ENCODE data around the gene MTHFD1L.

The MTHFD1L gene

GRCh38 chr6:150937132-150937906, 71.8 kb downstream of the MTHFD1L start:
- DNase-seq = no peak

- DNase-seq = no peak
Measured at GRCh38 chr6:150939399-150939798, 73.9 kb downstream of the MTHFD1L start.

DNA sequence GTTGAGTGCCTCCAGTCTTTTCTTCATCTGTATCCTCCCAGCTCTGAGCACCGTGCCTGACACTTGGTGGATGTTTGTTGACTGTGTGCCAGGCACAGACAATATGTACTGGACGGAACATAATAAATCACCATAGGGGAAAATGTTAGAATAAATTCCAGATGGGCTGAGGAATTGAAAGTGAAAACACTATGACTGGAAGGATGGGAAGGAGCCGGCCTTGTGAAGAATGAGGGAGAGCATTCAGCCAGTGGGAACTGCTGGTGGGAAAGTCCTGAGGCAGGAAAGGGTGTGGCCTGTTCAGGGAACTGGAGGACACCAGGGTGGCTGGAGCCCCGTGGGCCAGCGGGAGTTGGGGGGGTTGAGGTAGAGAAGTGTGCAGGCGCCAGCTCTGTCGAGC, 75.4 kb downstream of the MTHFD1L start:
- no peak for DNase-seq

GRCh38 chr6:150949526-150949925, 84.0 kb downstream of the MTHFD1L start:
- DNase-seq = no peak

GRCh38 chr6:150953851-150954250, 88.3 kb downstream of the MTHFD1L start:
- DNase-seq = no peak

GRCh38 chr6:150959166-150959565, 93.7 kb downstream of the MTHFD1L start:
- no peak for DNase-seq

- DNase-seq = no peak
Measured at GRCh38 chr6:150962436-150962835, 96.9 kb downstream of the MTHFD1L start.

GRCh38 chr6:150964765-150965164, 99.3 kb downstream of the MTHFD1L start:
- no peak for DNase-seq

- DNase-seq = no peak
Measured at GRCh38 chr6:150966786-150967185, 101.3 kb downstream of the MTHFD1L start.

DNA sequence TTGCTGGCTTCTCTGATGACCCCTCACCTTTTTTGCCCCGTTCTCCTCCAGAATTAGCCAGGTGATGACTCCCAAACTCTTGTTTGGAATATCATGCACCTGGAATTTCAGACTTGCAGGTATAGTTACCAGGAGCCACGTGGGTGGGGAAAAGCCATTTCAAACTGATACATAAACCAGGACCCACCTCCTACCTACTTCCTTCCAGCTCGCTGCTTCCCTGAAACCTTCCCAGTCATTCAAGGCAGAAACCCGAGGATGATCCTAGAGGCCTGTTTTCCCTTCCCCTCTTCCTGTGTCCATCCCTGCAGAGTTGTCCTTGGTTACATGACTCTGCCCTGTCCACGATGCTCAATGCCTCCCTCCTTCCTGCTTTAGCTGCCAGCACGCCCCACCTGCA, 101.9 kb downstream of the MTHFD1L start:
- no peak for DNase-seq

- no peak for DNase-seq
Measured at GRCh38 chr6:150967910-150968309, 102.4 kb downstream of the MTHFD1L start.

DNA sequence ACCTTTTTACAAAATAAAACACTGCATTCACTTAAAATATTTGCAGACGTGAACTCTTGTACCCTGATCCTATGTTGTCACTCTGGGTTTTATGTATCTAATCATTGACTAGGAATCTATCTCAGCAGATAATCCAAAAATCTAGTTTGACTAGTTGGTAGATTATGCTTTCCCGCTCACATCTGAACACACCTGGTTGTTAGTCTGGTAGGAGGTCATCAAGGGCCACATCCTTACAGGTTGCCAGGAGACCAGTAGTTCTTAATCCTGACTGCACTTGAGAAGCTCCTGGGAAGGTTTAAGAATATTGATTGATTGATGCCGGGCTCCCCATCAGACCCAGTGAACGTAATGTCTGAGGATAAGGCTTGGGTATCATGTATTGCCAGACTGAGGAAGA, 104.4 kb downstream of the MTHFD1L start:
- DNase-seq = no peak

GRCh38 chr6:150971219-150971618, 105.7 kb downstream of the MTHFD1L start:
- DNase-seq = no peak

DNA sequence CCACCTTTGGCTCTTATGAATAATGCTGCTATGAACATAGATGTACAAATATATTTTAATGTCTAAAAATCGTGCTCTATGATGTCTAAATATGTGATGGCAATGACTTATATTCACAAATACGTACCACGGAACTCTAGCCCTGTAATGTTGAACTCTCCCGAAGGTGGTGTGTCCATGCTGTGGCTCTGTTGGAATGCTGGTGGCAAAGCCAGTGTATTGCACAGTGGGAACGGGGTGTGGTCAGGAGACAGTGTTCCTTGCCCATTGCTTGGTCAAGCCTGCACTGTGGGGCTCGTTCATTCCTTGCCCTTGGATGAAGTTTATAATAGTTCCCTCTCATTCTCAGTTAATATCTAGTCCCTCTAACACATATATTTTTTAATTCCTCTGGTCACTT, 109.6 kb downstream of the MTHFD1L start:
- DNase-seq = no peak

GRCh38 chr6:150977281-150977680, 111.8 kb downstream of the MTHFD1L start:
- DNase-seq = no peak

DNA sequence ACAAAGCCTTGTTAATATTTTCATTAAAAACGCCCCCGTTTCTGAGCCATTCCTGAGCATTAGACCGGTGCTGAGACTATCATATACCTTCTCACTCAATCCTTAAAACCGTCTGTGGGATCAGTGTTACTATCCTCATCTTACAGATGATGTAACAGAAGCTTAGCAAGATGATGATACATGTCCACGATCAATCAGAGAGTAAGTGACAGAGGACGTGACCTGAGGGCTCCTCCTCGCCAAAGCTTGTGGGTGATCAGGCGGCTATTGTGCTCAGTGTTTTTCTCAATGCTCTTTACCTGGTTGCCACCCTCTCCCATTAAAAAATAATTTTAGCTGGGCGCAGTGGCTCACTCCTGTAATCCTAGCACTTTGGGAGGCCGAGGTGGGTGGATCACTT, 113.1 kb downstream of the MTHFD1L start:
- DNase-seq = no peak

GRCh38 chr6:150979826-150980350, 114.4 kb downstream of the MTHFD1L start:
- DNase-seq = no peak

DNA sequence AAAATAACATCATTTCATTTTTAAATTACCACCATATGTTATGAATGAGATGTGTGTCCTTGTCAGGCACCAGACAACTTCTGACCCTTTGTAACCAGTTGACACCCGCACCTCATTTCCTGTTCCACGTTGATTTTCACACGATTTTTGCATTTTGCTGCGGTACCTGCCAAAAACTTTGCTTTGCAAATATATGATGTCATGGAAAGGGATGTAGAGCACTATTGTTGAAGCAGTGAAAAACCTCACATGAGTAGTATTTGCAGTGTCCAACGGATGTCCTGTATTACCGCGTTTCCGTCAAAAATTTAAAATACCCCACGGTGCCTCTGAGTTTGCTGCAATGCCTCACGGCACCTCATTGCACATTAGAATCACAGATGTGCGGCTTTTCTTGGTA, 115.6 kb downstream of the MTHFD1L start:
- no peak for DNase-seq

DNA sequence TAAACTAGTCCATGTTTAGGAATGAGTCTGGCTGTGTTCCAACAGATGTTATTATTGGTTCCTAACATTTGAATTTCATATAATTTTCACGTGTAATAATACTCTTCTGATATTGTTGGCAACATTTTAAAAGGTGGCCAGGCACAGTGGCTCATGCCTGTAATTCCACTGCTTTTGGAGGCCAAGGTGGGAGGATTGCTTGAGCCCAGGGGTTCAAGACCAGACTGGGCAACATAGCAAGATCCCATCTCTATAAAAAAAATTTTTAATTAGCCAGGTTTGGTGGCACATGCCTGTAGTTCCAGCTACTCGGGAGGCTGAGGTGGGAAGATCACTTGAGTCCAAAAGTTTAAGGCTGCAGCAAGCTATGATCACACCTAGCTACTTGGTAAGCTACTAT, 116.2 kb downstream of the MTHFD1L start:
- DNase-seq = no peak

- DNase-seq = no peak
Measured at GRCh38 chr6:150987371-150987828, 121.9 kb downstream of the MTHFD1L start.

GRCh38 chr6:150987855-150988464, 122.5 kb downstream of the MTHFD1L start:
- no peak for DNase-seq

GRCh38 chr6:150991487-150991886, 126.0 kb downstream of the MTHFD1L start:
- DNase-seq = no peak

GRCh38 chr6:150992262-150992661, 126.8 kb downstream of the MTHFD1L start:
- no peak for DNase-seq

GRCh38 chr6:150992703-150993102, 127.2 kb downstream of the MTHFD1L start:
- no peak for DNase-seq
